SK-N-SH (cell line): ENCODE results near the gene ZNF628. TPM values are rescaled to one million over a fixed set of nuclear protein-coding genes. Genes with fewer than 3 reads are reported as not detected.

ENCODE experiments used
- CTCF ChIA-PET: fragments of 300-600, 350-600 bp; formaldehyde crosslinking; extraction: SDS; loops from one replicate; lab custom pipeline; 2021; lab: Yijun Ruan, JAX
- POLR2A ChIA-PET: fragments of 350-600 bp; sonication (Branson Sonifier 250); formaldehyde crosslinking; extraction: SDS; loops from one replicate; lab custom pipeline; 2020; ENCODE audit warnings: antibody characterized with exemption, inconsistent platforms; lab: Yijun Ruan, JAX
- DNase-seq: peaks from one replicate; pipeline ENCODE4 v3.0.0; 2012
- H2AFZ ChIP-seq: fragments of 200-600 bp; sonication (generic); 2 replicates; pipeline ENCODE4 v1.8.1; 2016; ENCODE audit warnings: antibody characterized with exemption, mild to moderate bottlenecking, low read depth
- H3F3A ChIP-seq: fragments of 200-600 bp; sonication (generic); replicated peaks from 2 replicates; pipeline ENCODE3; 2016; ENCODE audit warnings: antibody characterized with exemption, mild to moderate bottlenecking; ENCODE audit not compliant: insufficient read depth
- H3K27ac ChIP-seq, 2 experiments: fragments of 200-500 bp in 1 of 2; fragments of 200-600 bp in 1 of 2; sonication (Bioruptor generic) in 1 of 2; sonication (generic), shearing (Covaris generic) in 1 of 2; 2 replicates each; pipeline versions ENCODE4 v1.5.1 to v1.6.1; 2014 to 2016; ENCODE audit warnings: low read depth in 2 of 2, inconsistent platforms in 1 of 2, low read length in 1 of 2, mild to moderate bottlenecking in 1 of 2, mixed read lengths in 1 of 2
- H3K27me3 ChIP-seq: fragments of 200-600 bp; sonication (generic), shearing (Covaris generic); 2 replicates; pipeline ENCODE4 v1.6.1; 2016; ENCODE audit warnings: mixed run types; ENCODE audit not compliant: insufficient read depth
- H3K36me3 ChIP-seq, 2 experiments: fragments of 200-500 bp in 1 of 2; fragments of 200-600 bp in 1 of 2; sonication (Bioruptor generic) in 1 of 2; sonication (generic) in 1 of 2; replicated peaks in 1 of 2; 2 replicates each; pipeline versions ENCODE3 to v1.5.1; 2014 to 2016; ENCODE audit warnings: low read length in 1 of 2, mild to moderate bottlenecking in 1 of 2; ENCODE audit not compliant: insufficient read depth in 2 of 2, control insufficient read depth in 1 of 2
- H3K4me1 ChIP-seq, 2 experiments: fragments of 200-500 bp in 1 of 2; fragments of 200-600 bp in 1 of 2; sonication (Bioruptor generic) in 1 of 2; sonication (generic), shearing (Covaris generic) in 1 of 2; 2 replicates each; pipeline versions ENCODE4 v1.5.1 to v1.6.1; 2014 to 2016; ENCODE audit warnings: low read depth in 1 of 2, low read length in 1 of 2, mixed run types in 1 of 2; ENCODE audit not compliant: insufficient read depth in 2 of 2, control insufficient read depth in 1 of 2
- H3K4me2 ChIP-seq: fragments of 200-600 bp; sonication (generic), shearing (Covaris generic); 2 replicates; pipeline ENCODE4 v1.6.1; 2017; ENCODE audit warnings: mixed run types
- H3K4me3 ChIP-seq, 2 experiments: fragments of 200-500 bp in 1 of 2; fragments of 200-600 bp in 1 of 2; sonication (Bioruptor generic) in 1 of 2; sonication (generic), shearing (Covaris generic) in 1 of 2; 2 replicates each; pipeline versions ENCODE4 v1.5.1 to v1.8.1; 2014 to 2016; ENCODE audit warnings: low read depth in 2 of 2, inconsistent platforms in 1 of 2, low read length in 1 of 2, mild to moderate bottlenecking in 1 of 2, mixed read lengths in 1 of 2, moderate library complexity in 1 of 2
- H3K79me2 ChIP-seq: fragments of 200-600 bp; sonication (generic); 2 replicates; pipeline ENCODE4 v1.8.1; 2017; ENCODE audit warnings: mild to moderate bottlenecking; ENCODE audit not compliant: insufficient read depth
- H3K9ac ChIP-seq: fragments of 200-600 bp; sonication (generic); 2 replicates; pipeline ENCODE4 v1.6.1; 2017; ENCODE audit warnings: mixed run types
- H3K9me2 ChIP-seq: fragments of 200-600 bp; sonication (generic); 2 replicates; pipeline ENCODE4 v1.6.1; 2017; ENCODE audit warnings: mixed run types
- H3K9me3 ChIP-seq: fragments of 200-600 bp; sonication (generic); 2 replicates; pipeline ENCODE4 v1.6.1; 2017; ENCODE audit warnings: mixed run types, mild to moderate bottlenecking, moderate library complexity
- H4K20me1 ChIP-seq: fragments of 200-600 bp; sonication (generic); 2 replicates; pipeline ENCODE4 v1.6.1; 2017; ENCODE audit warnings: mild to moderate bottlenecking, mixed run types; ENCODE audit not compliant: insufficient read depth
- EZH2phosphoT487 ChIP-seq: fragments of 200-600 bp; sonication (generic); IDR thresholded peaks from 2 replicates; pipeline ENCODE4 v1.6.1; 2017; ENCODE audit warnings: low read depth, mixed run types, mild to moderate bottlenecking, antibody characterized with exemption, moderate library complexity, borderline replicate concordance
- FOSL2 ChIP-seq: IDR thresholded peaks from 2 replicates; pipeline ENCODE4 v1.4.0; 2012; ENCODE audit warnings: low read depth, mild to moderate bottlenecking, moderate library complexity, borderline replicate concordance
- FOXJ3 ChIP-seq: sonication (generic); formaldehyde crosslinking; IDR thresholded peaks from 2 replicates; pipeline ENCODE4 v1.5.1; 2020; ENCODE audit warnings: mild to moderate bottlenecking, missing genetic modification reagents
- GABPA ChIP-seq: IDR thresholded peaks from 2 replicates; pipeline ENCODE4 v1.4.0; 2012; ENCODE audit warnings: low read depth, mild to moderate bottlenecking
- MEF2A ChIP-seq: IDR thresholded peaks from 2 replicates; pipeline ENCODE4 v1.4.0; 2012; ENCODE audit warnings: low read depth, borderline replicate concordance
- MXI1 ChIP-seq: IDR thresholded peaks from 2 replicates; pipeline ENCODE4 v1.6.1; 2012; ENCODE audit warnings: mild to moderate bottlenecking, low read depth, low read length, improper control_type of control experiment
- NRF1 ChIP-seq: IDR thresholded peaks from 2 replicates; pipeline ENCODE4 v1.6.1; 2012; ENCODE audit warnings: low read depth, mild to moderate bottlenecking, low read length
- RAD21 ChIP-seq: IDR thresholded peaks from 2 replicates; pipeline ENCODE4 v1.6.1; 2012; ENCODE audit warnings: mild to moderate bottlenecking, low read length
- REST ChIP-seq: IDR thresholded peaks from 2 replicates; pipeline ENCODE4 v1.6.1; 2012; ENCODE audit warnings: mild to moderate bottlenecking, low read depth, low read length, moderate library complexity
- TAF1 ChIP-seq: IDR thresholded peaks from 2 replicates; pipeline ENCODE4 v1.6.1; 2012; ENCODE audit warnings: low read depth, mild to moderate bottlenecking, low read length, moderate library complexity, borderline replicate concordance
- TEAD4 ChIP-seq: IDR thresholded peaks from 2 replicates; pipeline ENCODE4 v1.4.0; 2012; ENCODE audit warnings: mild to moderate bottlenecking, borderline replicate concordance; ENCODE audit not compliant: insufficient read depth
- YY1 ChIP-seq: IDR thresholded peaks from 2 replicates; pipeline ENCODE4 v1.4.0; 2012; ENCODE audit warnings: low read depth, mild to moderate bottlenecking
- WGBS: methylation state at CpG from one replicate; pipeline ENCODE4 v1.1.6; 2017; ENCODE audit warnings: low lambda C conversion rate; 5-methylcytosine and 5-hydroxymethylcytosine counted together
- polyA plus RNA-seq, 3 experiments: library from polyadenylated mRNA; depleted of rRNA; stranded (reverse); fragments of >200 nt; gene quantifications; 2 replicates each; pipeline ENCODE4 v1.2.3, GENCODE V29; 2012
- TF ChIP-seq, protein P1 (sequence below): IDR thresholded peaks from 2 replicates; pipeline ENCODE4; 2012
- TF ChIP-seq, protein P2 (sequence below): fragments of 150-350 bp; IDR thresholded peaks from 2 replicates; pipeline ENCODE4 v1.6.1; 2016; ENCODE audit warnings: mild to moderate bottlenecking, low read depth, low read length
- TF ChIP-seq, protein P3 (sequence below): IDR thresholded peaks from 2 replicates; pipeline ENCODE4 v1.4.0; 2012; ENCODE audit warnings: low read depth, borderline replicate concordance

The ZNF628 gene
- polyA plus RNA-seq, 1 of the 3 experiments (the other 2 are of a cell fraction): 1.6 TPM

- peaks cover 25% of the 10 kb centered on the region for H3F3A ChIP-seq
- ChIA-PET POLR2A (no interaction called here), CTCF (interaction anchor here (1.0 kb wide), 1 partner anchor 314 kb away, joined by 3 read pairs; no protein-coding TSS in a partner anchor)
- H3K4me3 ChIP-seq: no peak overlapping the region
- H3K9me2 ChIP-seq: no peaks in the 10 kb centered on the region
- no peak overlapping the region for H2AFZ ChIP-seq
- H3K36me3 ChIP-seq: no peaks in the 10 kb centered on the region
- peaks cover 11% of the 10 kb centered on the region for H3K27me3 ChIP-seq
- 83% methylated on average over 8 of the region's 11 CpGs for WGBS
- H3K9me3 ChIP-seq: no peaks in the 10 kb centered on the region
- H3K4me2 ChIP-seq: no peak overlapping the region
- H4K20me1 ChIP-seq: peaks cover 15% of the 10 kb centered on the region
- no peak for DNase-seq
- H3K79me2 ChIP-seq: peaks cover 12% of the 10 kb centered on the region; the same call in 1 of the 2 replicates
- H3K27ac ChIP-seq: no peak overlapping the region
- peaks cover 9 to 24% of the 10 kb centered on the region in 2 experiments; a peak in 2 of 4 replicates for H3K4me1 ChIP-seq
- TF ChIP-seq TEAD4 (no peak), YY1 (no peak), FOXJ3 (no peak), RAD21 (no peak), MXI1 (no peak), MEF2A (no peak), NRF1 (no peak), EZH2phosphoT487 (no peak), TAF1 (no peak), FOSL2 (no peak), REST (no peak), GABPA (no peak)
- TF ChIP-seq, protein P1, sequence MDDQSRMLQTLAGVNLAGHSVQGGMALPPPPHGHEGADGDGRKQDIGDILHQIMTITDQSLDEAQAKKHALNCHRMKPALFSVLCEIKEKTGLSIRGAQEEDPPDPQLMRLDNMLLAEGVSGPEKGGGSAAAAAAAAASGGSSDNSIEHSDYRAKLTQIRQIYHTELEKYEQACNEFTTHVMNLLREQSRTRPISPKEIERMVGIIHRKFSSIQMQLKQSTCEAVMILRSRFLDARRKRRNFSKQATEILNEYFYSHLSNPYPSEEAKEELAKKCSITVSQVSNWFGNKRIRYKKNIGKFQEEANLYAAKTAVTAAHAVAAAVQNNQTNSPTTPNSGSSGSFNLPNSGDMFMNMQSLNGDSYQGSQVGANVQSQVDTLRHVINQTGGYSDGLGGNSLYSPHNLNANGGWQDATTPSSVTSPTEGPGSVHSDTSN: no peak
- TF ChIP-seq, protein P2, sequence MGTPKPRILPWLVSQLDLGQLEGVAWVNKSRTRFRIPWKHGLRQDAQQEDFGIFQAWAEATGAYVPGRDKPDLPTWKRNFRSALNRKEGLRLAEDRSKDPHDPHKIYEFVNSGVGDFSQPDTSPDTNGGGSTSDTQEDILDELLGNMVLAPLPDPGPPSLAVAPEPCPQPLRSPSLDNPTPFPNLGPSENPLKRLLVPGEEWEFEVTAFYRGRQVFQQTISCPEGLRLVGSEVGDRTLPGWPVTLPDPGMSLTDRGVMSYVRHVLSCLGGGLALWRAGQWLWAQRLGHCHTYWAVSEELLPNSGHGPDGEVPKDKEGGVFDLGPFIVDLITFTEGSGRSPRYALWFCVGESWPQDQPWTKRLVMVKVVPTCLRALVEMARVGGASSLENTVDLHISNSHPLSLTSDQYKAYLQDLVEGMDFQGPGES: no peak
- TF ChIP-seq, protein P3, sequence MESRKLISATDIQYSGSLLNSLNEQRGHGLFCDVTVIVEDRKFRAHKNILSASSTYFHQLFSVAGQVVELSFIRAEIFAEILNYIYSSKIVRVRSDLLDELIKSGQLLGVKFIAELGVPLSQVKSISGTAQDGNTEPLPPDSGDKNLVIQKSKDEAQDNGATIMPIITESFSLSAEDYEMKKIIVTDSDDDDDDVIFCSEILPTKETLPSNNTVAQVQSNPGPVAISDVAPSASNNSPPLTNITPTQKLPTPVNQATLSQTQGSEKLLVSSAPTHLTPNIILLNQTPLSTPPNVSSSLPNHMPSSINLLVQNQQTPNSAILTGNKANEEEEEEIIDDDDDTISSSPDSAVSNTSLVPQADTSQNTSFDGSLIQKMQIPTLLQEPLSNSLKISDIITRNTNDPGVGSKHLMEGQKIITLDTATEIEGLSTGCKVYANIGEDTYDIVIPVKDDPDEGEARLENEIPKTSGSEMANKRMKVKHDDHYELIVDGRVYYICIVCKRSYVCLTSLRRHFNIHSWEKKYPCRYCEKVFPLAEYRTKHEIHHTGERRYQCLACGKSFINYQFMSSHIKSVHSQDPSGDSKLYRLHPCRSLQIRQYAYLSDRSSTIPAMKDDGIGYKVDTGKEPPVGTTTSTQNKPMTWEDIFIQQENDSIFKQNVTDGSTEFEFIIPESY: no peak
- H3K9ac ChIP-seq: no peak overlapping the region
These were observed 20.7 kb upstream of the ZNF628 start for GRCh38 chr19:55455576-55456235.
